SH-SY5Y (cell line): ENCODE results near the gene ADRA2B.

ENCODE experiments used
- GATA2 ChIP-seq: IDR thresholded peaks from 2 replicates; pipeline ENCODE4 v1.6.1; 2011; ENCODE audit warnings: mild to moderate bottlenecking, low read depth, low read length
- GATA3 ChIP-seq: IDR thresholded peaks from 2 replicates; pipeline ENCODE4 v1.6.1; 2011; ENCODE audit warnings: low read depth, mild to moderate bottlenecking, low read length, moderate library complexity

- TF ChIP-seq GATA2: no peak
- TF ChIP-seq GATA3: no peak
These were observed 33.1 kb downstream of the ADRA2B start for GRCh38 chr2:96083064-96083939.
